ENCODE measurements around the gene MYL4. TPM values are rescaled to one million over a fixed set of nuclear protein-coding genes. Genes with fewer than 3 reads are reported as not detected.

MYL4 gene
- total RNA-seq, 1 donor from 2014 or later, result not detected

DNA sequence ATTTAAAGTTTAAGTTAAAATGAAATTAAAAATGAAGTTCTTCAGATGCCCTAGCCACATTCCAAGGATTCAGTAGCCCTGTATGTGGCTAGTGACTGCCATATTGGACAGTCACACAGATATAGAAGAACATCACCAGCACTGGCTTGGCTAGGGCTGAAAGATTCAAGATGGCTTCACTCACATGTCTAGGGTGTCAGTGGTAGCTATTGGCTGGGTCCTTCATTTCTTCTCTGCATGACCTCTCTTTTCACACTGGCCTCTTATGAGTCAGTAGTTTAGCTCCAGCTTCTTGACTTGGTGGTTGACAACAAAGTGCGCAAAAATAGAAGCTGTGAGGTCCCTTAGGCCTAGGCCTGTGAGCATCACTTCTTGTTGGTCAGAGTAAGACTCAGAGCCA lies 18.4 kb upstream of the MYL4 start:
- Histone ChIP-seq H3K27me3 (ENCODE audit: control insufficient read depth, insufficient read depth, low read length) (no peaks in the 10 kb centered on the region), H3K36me3 (ENCODE audit: control insufficient read depth, insufficient read depth, low read length) (no peaks in the 10 kb centered on the region), H3K4me3 (ENCODE audit: low read depth, low read length) (no peak overlapping the region)
- DNase-seq (ENCODE audit: low read depth), result no peak
- TF ChIP-seq, protein P1, sequence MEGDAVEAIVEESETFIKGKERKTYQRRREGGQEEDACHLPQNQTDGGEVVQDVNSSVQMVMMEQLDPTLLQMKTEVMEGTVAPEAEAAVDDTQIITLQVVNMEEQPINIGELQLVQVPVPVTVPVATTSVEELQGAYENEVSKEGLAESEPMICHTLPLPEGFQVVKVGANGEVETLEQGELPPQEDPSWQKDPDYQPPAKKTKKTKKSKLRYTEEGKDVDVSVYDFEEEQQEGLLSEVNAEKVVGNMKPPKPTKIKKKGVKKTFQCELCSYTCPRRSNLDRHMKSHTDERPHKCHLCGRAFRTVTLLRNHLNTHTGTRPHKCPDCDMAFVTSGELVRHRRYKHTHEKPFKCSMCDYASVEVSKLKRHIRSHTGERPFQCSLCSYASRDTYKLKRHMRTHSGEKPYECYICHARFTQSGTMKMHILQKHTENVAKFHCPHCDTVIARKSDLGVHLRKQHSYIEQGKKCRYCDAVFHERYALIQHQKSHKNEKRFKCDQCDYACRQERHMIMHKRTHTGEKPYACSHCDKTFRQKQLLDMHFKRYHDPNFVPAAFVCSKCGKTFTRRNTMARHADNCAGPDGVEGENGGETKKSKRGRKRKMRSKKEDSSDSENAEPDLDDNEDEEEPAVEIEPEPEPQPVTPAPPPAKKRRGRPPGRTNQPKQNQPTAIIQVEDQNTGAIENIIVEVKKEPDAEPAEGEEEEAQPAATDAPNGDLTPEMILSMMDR (IDR thresholded peaks at IDR 0.05; ENCODE audit: insufficient read depth, low read length, poor library complexity, severe bottlenecking), result no peak

DNA sequence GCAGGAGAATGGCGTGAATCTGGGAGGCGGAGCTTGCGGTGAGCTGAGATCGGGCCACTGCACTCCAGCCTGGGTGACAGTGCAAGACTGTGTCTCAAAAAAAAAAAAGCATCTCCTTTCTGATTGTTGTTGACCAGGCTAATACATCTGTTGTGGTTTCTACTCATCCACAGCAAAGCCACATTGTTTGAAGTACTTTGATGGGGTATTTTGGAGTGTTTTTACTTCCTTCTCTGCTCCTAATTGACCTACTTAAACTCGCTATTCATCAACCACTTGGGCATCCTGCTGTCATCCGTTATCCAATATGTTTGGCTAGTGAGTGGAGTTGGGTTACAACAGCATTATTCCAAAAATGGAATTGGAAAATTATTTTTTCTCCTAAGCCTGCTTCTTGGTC lies 16.6 kb upstream of the MYL4 start:
- TF ChIP-seq, protein P1 (IDR thresholded peaks at IDR 0.05; ENCODE audit: insufficient read depth, low read length, poor library complexity, severe bottlenecking), result no peak
- H3K36me3 ChIP-seq (ENCODE audit: control insufficient read depth, insufficient read depth, low read length), result no peaks in the 10 kb centered on the region
- DNase-seq (ENCODE audit: low read depth), result no peak
- no peaks in the 10 kb centered on the region for H3K27me3 ChIP-seq (ENCODE audit: control insufficient read depth, insufficient read depth, low read length)
- H3K4me3 ChIP-seq (ENCODE audit: low read depth, low read length), result no peak overlapping the region

- TF ChIP-seq, protein P1 (IDR thresholded peaks at IDR 0.05; ENCODE audit: insufficient read depth, low read length, poor library complexity, severe bottlenecking), result no peak
- no peak for DNase-seq (ENCODE audit: low read depth)
- H3K4me3 ChIP-seq (ENCODE audit: low read depth, low read length), result no peak overlapping the region
- H3K27me3 ChIP-seq (ENCODE audit: control insufficient read depth, insufficient read depth, low read length), result no peaks in the 10 kb centered on the region
- H3K36me3 ChIP-seq (ENCODE audit: control insufficient read depth, insufficient read depth, low read length), result no peaks in the 10 kb centered on the region
Observed at GRCh38 chr17:47193931-47194511, 15.1 kb upstream of the MYL4 start.

DNA sequence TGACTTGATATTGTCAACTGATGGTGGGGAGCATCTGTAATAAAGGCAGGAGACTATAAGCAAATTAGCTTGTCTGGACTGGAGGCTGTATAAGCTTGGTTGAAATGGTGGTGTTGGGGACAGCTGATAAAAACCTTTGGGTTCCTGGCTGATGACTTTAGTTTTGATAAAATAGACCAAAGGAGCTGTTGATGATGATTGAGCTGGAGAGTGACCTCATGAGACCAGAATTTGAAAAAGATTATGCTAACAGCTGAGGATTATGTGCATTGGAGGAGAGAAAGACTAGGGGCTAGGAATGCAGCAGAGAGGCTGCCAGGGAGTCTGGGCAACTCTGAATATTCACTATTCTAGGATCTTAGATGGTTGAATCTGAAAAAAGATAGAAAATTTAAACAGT lies 11.3 kb upstream of the MYL4 start:
- Histone ChIP-seq H3K4me3 (ENCODE audit: low read depth, low read length) (no peak overlapping the region), H3K36me3 (ENCODE audit: control insufficient read depth, insufficient read depth, low read length) (no peaks in the 10 kb centered on the region), H3K27me3 (ENCODE audit: control insufficient read depth, insufficient read depth, low read length) (no peaks in the 10 kb centered on the region)
- DNase-seq (ENCODE audit: low read depth), result no peak
- TF ChIP-seq, protein P1 (IDR thresholded peaks at IDR 0.05; ENCODE audit: insufficient read depth, low read length, poor library complexity, severe bottlenecking), result no peak

DNA sequence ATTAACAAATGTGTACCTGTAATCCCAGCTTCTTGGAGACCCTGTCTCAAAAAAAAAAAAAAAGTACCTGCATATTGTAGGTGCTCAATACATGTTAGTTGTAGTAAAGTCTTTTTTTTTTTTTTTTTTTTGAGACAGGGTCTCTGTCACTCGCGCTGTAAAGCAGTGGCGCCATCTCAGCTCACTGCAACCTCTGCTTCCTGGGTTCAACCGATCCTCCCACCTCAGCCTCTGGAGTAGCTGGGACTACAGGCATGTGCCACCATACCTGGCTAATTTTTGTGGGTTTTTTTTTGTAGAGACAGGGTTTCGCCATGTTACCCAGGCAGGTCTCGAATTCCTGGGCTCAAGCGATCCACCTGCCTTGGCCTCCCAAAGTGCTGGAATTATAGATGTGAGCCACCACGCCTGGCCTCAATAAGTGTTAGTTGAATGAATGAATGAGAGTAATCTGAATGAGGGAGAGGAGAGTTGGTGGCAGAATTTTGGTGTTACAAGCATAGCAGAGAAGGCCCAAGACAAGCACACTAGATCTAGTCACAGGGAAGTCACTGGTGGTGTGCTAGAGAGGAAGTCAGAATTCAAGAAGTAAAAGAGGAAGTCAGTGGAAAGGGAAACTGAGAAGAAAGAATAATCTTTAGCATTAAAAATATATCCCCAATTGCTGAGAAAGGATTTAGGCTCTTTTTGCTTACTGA lies 9.4 kb upstream of the MYL4 start:
- TF ChIP-seq, protein P1 (IDR thresholded peaks at IDR 0.05; ENCODE audit: insufficient read depth, low read length, poor library complexity, severe bottlenecking), result no peak

GRCh38 chr17:47200325-47200664 lies 8.9 kb upstream of the MYL4 start:
- no peak for DNase-seq (ENCODE audit: low read depth)
- H3K36me3 ChIP-seq (ENCODE audit: control insufficient read depth, insufficient read depth, low read length), result no peaks in the 10 kb centered on the region
- TF ChIP-seq, protein P1 (IDR thresholded peaks at IDR 0.05; ENCODE audit: insufficient read depth, low read length, poor library complexity, severe bottlenecking), result no peak
- H3K4me3 ChIP-seq (ENCODE audit: low read depth, low read length), result no peak overlapping the region
- H3K27me3 ChIP-seq (ENCODE audit: control insufficient read depth, insufficient read depth, low read length), result no peaks in the 10 kb centered on the region

More for the DNA sequence above, 9.4 kb upstream of the MYL4 start:
- Histone ChIP-seq H3K27me3 (ENCODE audit: control insufficient read depth, insufficient read depth, low read length) (no peaks in the 10 kb centered on the region), H3K4me3 (ENCODE audit: low read depth, low read length) (no peak overlapping the region), H3K36me3 (ENCODE audit: control insufficient read depth, insufficient read depth, low read length) (no peaks in the 10 kb centered on the region)
- no peak for DNase-seq (ENCODE audit: low read depth)
